Measurements from ENCODE around the gene RNF157.

Gene RNF157

DNA sequence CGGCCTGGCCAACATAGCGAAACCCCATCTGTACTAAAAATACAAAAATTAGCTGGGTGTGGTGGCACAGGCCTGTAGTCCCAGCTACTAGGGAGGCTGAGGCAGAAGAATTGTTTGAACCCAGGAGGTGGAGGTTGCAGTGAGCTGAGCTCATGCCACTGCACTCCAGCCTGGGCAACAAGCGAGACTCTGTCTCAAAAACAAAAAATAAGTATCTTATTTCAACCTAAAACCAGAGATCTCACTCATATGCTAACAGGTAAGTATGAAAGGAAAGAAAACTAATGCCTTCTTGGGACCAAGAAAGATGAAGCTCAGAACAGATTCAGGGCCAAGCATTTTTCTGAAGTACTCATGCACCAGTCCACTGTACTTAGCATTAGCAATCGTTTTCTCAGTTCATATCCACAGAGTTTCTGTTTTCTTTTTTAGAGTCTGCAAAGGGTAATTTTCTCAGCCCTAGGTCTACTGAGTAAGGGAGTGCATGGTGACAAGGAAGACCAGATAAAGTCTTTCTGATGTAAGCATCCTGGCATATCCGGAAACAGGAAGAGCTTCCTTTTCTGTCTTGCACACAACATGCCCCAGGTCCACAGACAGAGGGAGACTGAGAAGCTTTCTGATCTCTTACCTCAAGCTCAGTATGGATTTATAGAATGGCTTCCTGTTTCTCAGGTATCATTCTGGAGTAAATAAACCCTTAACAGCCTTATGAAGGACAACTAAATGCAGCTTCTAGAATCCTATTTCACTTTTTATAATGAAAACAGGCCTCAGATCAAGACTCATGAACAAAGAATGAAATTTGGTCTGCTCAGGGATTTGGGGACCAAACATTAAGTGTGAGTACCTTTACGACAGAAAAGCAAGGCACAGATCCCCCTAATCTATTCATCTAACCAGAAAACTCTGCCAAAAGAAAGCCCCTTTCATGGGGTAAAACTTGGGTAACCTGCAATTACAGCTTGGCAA is 60.5 kb downstream of the RNF157 start:
- POLR2A ChIA-PET = interaction anchor here (1.0 to 1.4 kb wide), 2 partner anchors 12 to 76 kb away, joined by 3 to 4 read pairs; no protein-coding TSS in a partner anchor
- CTCF ChIA-PET = interaction anchor here (1.0 to 3.3 kb wide), 5 partner anchors 10 to 100 kb away, joined by 3 to 12 read pairs (median 7); no protein-coding TSS in a partner anchor
- DNase-seq (ENCODE audit: extremely low spot score) = no peak
- TF ChIP-seq ARNT (IDR thresholded peaks at IDR 0.05) (no peak), ELF4 (IDR thresholded peaks at IDR 0.05) (no peak), HDGF (IDR thresholded peaks at IDR 0.05; ENCODE audit: borderline replicate concordance) (no peak), ZNF384 (IDR thresholded peaks at IDR 0.05) (no peak), L3MBTL2 (conservative IDR thresholded peaks at IDR 0.05) (no peak), LEF1 (IDR thresholded peaks at IDR 0.05; ENCODE audit: borderline replicate concordance) (no peak), FOXM1 (IDR thresholded peaks at IDR 0.05; ENCODE audit: borderline replicate concordance) (no peak), SUZ12 (IDR thresholded peaks at IDR 0.05) (no peak), CTBP1 (IDR thresholded peaks at IDR 0.05; ENCODE audit: borderline replicate concordance) (no peak), BHLHE40 (IDR thresholded peaks at IDR 0.05; ENCODE audit: borderline replicate concordance) (no peak), FOXA1 (IDR thresholded peaks at IDR 0.05) (no peak), FOXK2 (IDR thresholded peaks at IDR 0.05) (no peak), SP1 (IDR thresholded peaks at IDR 0.05) (no peak), TARDBP (IDR thresholded peaks at IDR 0.05) (no peak), NFRKB (IDR thresholded peaks at IDR 0.05) (no peak)
- TF ChIP-seq, protein P1, sequence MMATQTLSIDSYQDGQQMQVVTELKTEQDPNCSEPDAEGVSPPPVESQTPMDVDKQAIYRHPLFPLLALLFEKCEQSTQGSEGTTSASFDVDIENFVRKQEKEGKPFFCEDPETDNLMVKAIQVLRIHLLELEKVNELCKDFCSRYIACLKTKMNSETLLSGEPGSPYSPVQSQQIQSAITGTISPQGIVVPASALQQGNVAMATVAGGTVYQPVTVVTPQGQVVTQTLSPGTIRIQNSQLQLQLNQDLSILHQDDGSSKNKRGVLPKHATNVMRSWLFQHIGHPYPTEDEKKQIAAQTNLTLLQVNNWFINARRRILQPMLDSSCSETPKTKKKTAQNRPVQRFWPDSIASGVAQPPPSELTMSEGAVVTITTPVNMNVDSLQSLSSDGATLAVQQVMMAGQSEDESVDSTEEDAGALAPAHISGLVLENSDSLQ (IDR thresholded peaks at IDR 0.05) = no peak

DNA sequence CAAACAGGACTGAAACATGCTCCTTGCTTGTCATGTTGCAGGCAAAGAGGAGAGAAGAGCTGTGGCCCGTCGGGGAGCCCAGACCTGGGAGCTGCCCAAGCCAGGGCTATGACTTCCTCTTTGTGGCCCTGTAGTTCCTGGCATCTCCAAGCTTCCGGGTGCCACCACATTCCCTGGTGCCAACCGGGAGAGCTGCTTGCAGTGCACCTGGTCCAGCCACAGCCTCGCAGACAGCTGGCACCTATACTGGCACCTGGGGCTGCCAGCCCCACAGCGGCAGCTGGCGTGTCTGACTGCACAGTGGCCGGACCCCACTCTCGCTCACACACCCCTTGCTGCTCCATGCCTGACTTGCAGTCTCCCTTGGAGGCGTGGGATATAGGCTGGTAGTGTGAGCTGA is 62.2 kb downstream of the RNF157 start:
- ChIA-PET POLR2A (interaction anchor here (0.9 kb wide), 1 partner anchor 74 kb away, joined by 5 read pairs; no protein-coding TSS in a partner anchor), CTCF (interaction anchor here (0.7 to 3.3 kb wide), 3 partner anchors 11 to 102 kb away, joined by 3 to 12 read pairs (median 8); no protein-coding TSS in a partner anchor)

GRCh38 chr17:76176701-76177574 is 63.4 kb downstream of the RNF157 start:
- POLR2A ChIA-PET = no interaction called here
- DNase-seq (ENCODE audit: extremely low spot score) = no peak
- TF ChIP-seq TARDBP (IDR thresholded peaks at IDR 0.05) = no peak
- TF ChIP-seq ELF4 (IDR thresholded peaks at IDR 0.05) = no peak
- no peak for TF ChIP-seq FOXM1 (IDR thresholded peaks at IDR 0.05; ENCODE audit: borderline replicate concordance)
- CTCF ChIA-PET = interaction anchor here (0.6 kb wide), 1 partner anchor 14 kb away, joined by 5 read pairs; no protein-coding TSS in a partner anchor

More for the DNA sequence above, 62.2 kb downstream of the RNF157 start:
- DNase-seq (ENCODE audit: extremely low spot score) = no peak
- TF ChIP-seq ZNF384 (IDR thresholded peaks at IDR 0.05) (no peak), SUZ12 (IDR thresholded peaks at IDR 0.05) (no peak)

- no peak for DNase-seq (ENCODE audit: extremely low spot score)
- ChIA-PET POLR2A (no interaction called here), CTCF (interaction anchor here (0.9 kb wide), 1 partner anchor 8 kb away, joined by 6 read pairs; no protein-coding TSS in a partner anchor)
- no peak for TF ChIP-seq FOXM1 (IDR thresholded peaks at IDR 0.05; ENCODE audit: borderline replicate concordance)
- TF ChIP-seq SUZ12 (IDR thresholded peaks at IDR 0.05) = no peak
- TF ChIP-seq LEF1 (IDR thresholded peaks at IDR 0.05; ENCODE audit: borderline replicate concordance) = no peak
- TF ChIP-seq TARDBP (IDR thresholded peaks at IDR 0.05) = no peak
Observed at GRCh38 chr17:76174037-76174436, 66.3 kb downstream of the RNF157 start.

DNA sequence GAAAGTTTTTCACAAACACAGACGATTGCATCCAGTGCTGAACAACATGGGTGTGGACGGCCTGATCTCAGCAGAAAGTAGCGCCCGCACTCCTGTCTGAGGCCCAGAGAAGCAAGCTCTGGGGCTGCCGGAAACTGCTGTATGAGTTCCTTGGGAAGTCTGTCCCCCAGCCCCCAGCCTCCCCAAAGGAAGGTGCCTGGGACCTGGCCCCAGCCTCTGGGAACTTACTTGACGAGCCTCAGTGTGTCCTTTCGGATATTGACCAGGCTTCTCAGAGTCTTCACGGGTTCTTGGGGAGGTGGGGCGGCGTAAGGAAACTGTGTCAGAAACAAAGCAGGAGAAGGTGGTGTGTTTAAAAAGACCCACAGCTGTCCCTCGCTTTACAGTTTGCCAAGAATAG is 66.8 kb downstream of the RNF157 start:
- CTCF ChIA-PET = interaction anchor here (0.9 kb wide), 1 partner anchor 8 kb away, joined by 6 read pairs; no protein-coding TSS in a partner anchor
- POLR2A ChIA-PET = no interaction called here
- DNase-seq (ENCODE audit: extremely low spot score) = no peak
- TF ChIP-seq ZNF384 (IDR thresholded peaks at IDR 0.05) (no peak), ELF4 (IDR thresholded peaks at IDR 0.05) (no peak), SUZ12 (IDR thresholded peaks at IDR 0.05) (no peak), FOXA1 (IDR thresholded peaks at IDR 0.05) (no peak), LEF1 (IDR thresholded peaks at IDR 0.05; ENCODE audit: borderline replicate concordance) (no peak), L3MBTL2 (conservative IDR thresholded peaks at IDR 0.05) (no peak), BHLHE40 (IDR thresholded peaks at IDR 0.05; ENCODE audit: borderline replicate concordance) (no peak), NFRKB (IDR thresholded peaks at IDR 0.05) (no peak), SP1 (IDR thresholded peaks at IDR 0.05) (no peak), FOXK2 (IDR thresholded peaks at IDR 0.05) (no peak), ARNT (IDR thresholded peaks at IDR 0.05) (no peak), FOXM1 (IDR thresholded peaks at IDR 0.05; ENCODE audit: borderline replicate concordance) (no peak), HDGF (IDR thresholded peaks at IDR 0.05; ENCODE audit: borderline replicate concordance) (no peak), TARDBP (IDR thresholded peaks at IDR 0.05) (no peak), CTBP1 (IDR thresholded peaks at IDR 0.05; ENCODE audit: borderline replicate concordance) (no peak)
- TF ChIP-seq, protein P1 (IDR thresholded peaks at IDR 0.05) = no peak

GRCh38 chr17:76171706-76172105 is 68.6 kb downstream of the RNF157 start:
- ChIA-PET POLR2A (no interaction called here), CTCF (interaction anchor here (0.7 to 1.1 kb wide), 2 partner anchors 10 to 14 kb away, joined by 3 read pairs; no protein-coding TSS in a partner anchor)
- DNase-seq (ENCODE audit: extremely low spot score) = no peak
- TF ChIP-seq BHLHE40 (IDR thresholded peaks at IDR 0.05; ENCODE audit: borderline replicate concordance) = no peak
- no peak for TF ChIP-seq ELF4 (IDR thresholded peaks at IDR 0.05)
- no peak for TF ChIP-seq SP1 (IDR thresholded peaks at IDR 0.05)
- TF ChIP-seq LEF1 (IDR thresholded peaks at IDR 0.05; ENCODE audit: borderline replicate concordance) = no peak
- TF ChIP-seq FOXK2 (IDR thresholded peaks at IDR 0.05) = no peak
- no peak for TF ChIP-seq FOXA1 (IDR thresholded peaks at IDR 0.05)
- TF ChIP-seq TARDBP (IDR thresholded peaks at IDR 0.05) = no peak
- no peak for TF ChIP-seq HDGF (IDR thresholded peaks at IDR 0.05; ENCODE audit: borderline replicate concordance)
- no peak for TF ChIP-seq ARNT (IDR thresholded peaks at IDR 0.05)
- no peak for TF ChIP-seq SUZ12 (IDR thresholded peaks at IDR 0.05)
- TF ChIP-seq ZNF384 (IDR thresholded peaks at IDR 0.05) = no peak

Data from HEK293T (cell line).